HEK293 (cell line): ENCODE measurements around the gene CCL14.

Source experiments
- CTCF ChIA-PET: fragments of 350-600 bp; formaldehyde crosslinking; extraction: SDS; loops from one replicate; lab custom pipeline; 2021; ENCODE audit warnings: antibody characterized with exemption; lab: Yijun Ruan, JAX
- POLR2A ChIA-PET: fragments of 300-600 bp; formaldehyde crosslinking; extraction: SDS; loops from one replicate; lab custom pipeline; 2020; ENCODE audit warnings: antibody characterized with exemption, inconsistent platforms; lab: Yijun Ruan, JAX
- H3K27ac ChIP-seq: fragments of 200-500 bp; sonication (Bioruptor generic); 2 replicates; pipeline ENCODE4 v1.5.1; 2014; ENCODE audit warnings: low read depth, low read length, control low read depth, inconsistent platforms; ENCODE audit errors: extremely low read depth
- H3K36me3 ChIP-seq, 2 experiments: fragments of 200-500 bp in 1 of 2; sonication (Bioruptor generic) in 1 of 2; 1 replicate in 1 of 2; 2 replicates in 1 of 2; pipeline ENCODE4 v1.5.1; 2014 to 2017; ENCODE audit warnings: inconsistent platforms in 2 of 2, low read length in 2 of 2; ENCODE audit not compliant: control insufficient read depth in 2 of 2, insufficient read depth in 1 of 2
- H3K4me1 ChIP-seq: fragments of 200-500 bp; sonication (Bioruptor generic); 2 replicates; pipeline ENCODE4 v1.5.1; 2014; ENCODE audit warnings: mild to moderate bottlenecking, low read length, inconsistent platforms; ENCODE audit not compliant: control insufficient read depth, insufficient read depth
- H3K4me3 ChIP-seq: 2 replicates; pipeline ENCODE4 v1.5.1; 2011; ENCODE audit warnings: low read depth, mild to moderate bottlenecking, control low read depth, low read length, moderate library complexity
- H3K9me3 ChIP-seq: fragments of 200-500 bp; sonication (Bioruptor generic); 2 replicates; pipeline ENCODE4 v1.5.1; 2014; ENCODE audit warnings: low read depth, low read length, inconsistent platforms; ENCODE audit not compliant: control insufficient read depth, insufficient read depth
- KLF7 ChIP-seq: fragments of 450-650 bp; formaldehyde crosslinking; IDR thresholded peaks from 2 replicates; pipeline ENCODE4 v1.5.1; 2016; ENCODE audit warnings: missing biosample characterization, missing genetic modification characterization, borderline replicate concordance
- KLF8 ChIP-seq: fragments of 450-650 bp; formaldehyde crosslinking; IDR thresholded peaks from 2 replicates; pipeline ENCODE4 v1.5.1; 2016; ENCODE audit warnings: missing biosample characterization, missing genetic modification characterization
- ZFP37 ChIP-seq: fragments of 450-650 bp; formaldehyde crosslinking; IDR thresholded peaks from 2 replicates; pipeline ENCODE4 v1.5.1; 2016; ENCODE audit warnings: missing biosample characterization, missing genetic modification characterization
- ZNF112 ChIP-seq: fragments of 450-650 bp; formaldehyde crosslinking; IDR thresholded peaks from 2 replicates; pipeline ENCODE4 v1.5.0; 2017; ENCODE audit warnings: missing biosample characterization, missing genetic modification characterization
- ZNF133 ChIP-seq: fragments of 450-650 bp; formaldehyde crosslinking; IDR thresholded peaks from 2 replicates; pipeline ENCODE4 v1.5.1; 2016; ENCODE audit warnings: missing biosample characterization, missing genetic modification characterization
- ZNF202 ChIP-seq: fragments of 450-650 bp; formaldehyde crosslinking; IDR thresholded peaks from 2 replicates; pipeline ENCODE4 v1.5.1; 2016; ENCODE audit warnings: missing biosample characterization, missing genetic modification characterization, borderline replicate concordance
- ZNF221 ChIP-seq: fragments of 450-650 bp; formaldehyde crosslinking; IDR thresholded peaks from 2 replicates; pipeline ENCODE4 v1.5.1; 2017; ENCODE audit warnings: missing biosample characterization, missing genetic modification characterization, borderline replicate concordance
- ZNF416 ChIP-seq: fragments of 450-650 bp; formaldehyde crosslinking; IDR thresholded peaks from 2 replicates; pipeline ENCODE4 v1.5.1; 2016; ENCODE audit warnings: missing biosample characterization, missing genetic modification characterization
- ZNF555 ChIP-seq: fragments of 450-650 bp; formaldehyde crosslinking; conservative IDR thresholded peaks from 2 replicates; pipeline ENCODE4 v1.5.1; 2017; ENCODE audit warnings: missing biosample characterization, mild to moderate bottlenecking, missing genetic modification characterization, inconsistent platforms
- ZNF660 ChIP-seq: fragments of 450-650 bp; IDR thresholded peaks from 2 replicates; pipeline ENCODE4 v1.5.1; 2018; ENCODE audit warnings: missing biosample characterization, mild to moderate bottlenecking, missing genetic modification characterization
- ZNF777 ChIP-seq: fragments of 450-650 bp; formaldehyde crosslinking; IDR thresholded peaks from 2 replicates; pipeline ENCODE4 v1.5.1; 2017; ENCODE audit warnings: missing biosample characterization, missing genetic modification characterization, borderline replicate concordance
- TF ChIP-seq, protein P1 (sequence below): fragments of 450-650 bp; formaldehyde crosslinking; IDR thresholded peaks from 2 replicates; pipeline ENCODE4 v1.5.1; 2016; ENCODE audit warnings: missing biosample characterization, missing genetic modification characterization
- TF ChIP-seq, protein P2 (sequence below): fragments of 450-650 bp; formaldehyde crosslinking; IDR thresholded peaks from 2 replicates; pipeline ENCODE4 v1.5.1; 2016; ENCODE audit warnings: missing biosample characterization, missing genetic modification characterization
- TF ChIP-seq, protein P3 (sequence below): fragments of 450-650 bp; formaldehyde crosslinking; IDR thresholded peaks from 2 replicates; pipeline ENCODE4 v1.5.1; 2017; ENCODE audit warnings: missing biosample characterization, missing genetic modification characterization
- TF ChIP-seq, protein P4 (sequence below): fragments of 450-650 bp; formaldehyde crosslinking; IDR thresholded peaks from 2 replicates; pipeline ENCODE4 v1.5.1; 2017; ENCODE audit warnings: missing biosample characterization, missing genetic modification characterization
- TF ChIP-seq, protein P5 (sequence below): fragments of 450-650 bp; formaldehyde crosslinking; IDR thresholded peaks from 2 replicates; pipeline ENCODE4 v1.5.1; 2016; ENCODE audit warnings: missing biosample characterization, missing genetic modification characterization
- TF ChIP-seq, protein P6 (sequence below): fragments of 450-650 bp; formaldehyde crosslinking; IDR thresholded peaks from 2 replicates; pipeline ENCODE4 v1.5.1; 2017; ENCODE audit warnings: missing biosample characterization, missing genetic modification characterization

The CCL14 gene

DNA sequence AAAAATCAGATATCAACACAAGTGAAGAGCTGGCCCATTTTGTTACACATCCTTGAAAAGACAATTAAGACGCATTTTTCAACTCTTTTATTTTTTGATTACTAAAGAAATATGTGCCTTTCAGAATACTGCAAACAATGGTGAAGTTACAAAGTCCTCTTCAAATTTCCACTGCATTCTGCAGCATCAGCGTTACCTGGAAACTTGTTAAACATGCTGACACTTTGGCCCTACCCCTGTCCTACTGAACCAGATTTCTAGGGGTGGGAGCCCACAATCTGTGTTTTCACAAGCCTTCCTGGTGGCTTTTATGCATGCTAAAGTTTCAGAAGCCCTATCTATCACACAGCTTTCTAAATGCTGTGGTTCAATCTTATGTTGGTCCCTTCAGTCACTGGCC, 4.5 kb upstream of the CCL14 start:
- H3K27ac ChIP-seq = no peak overlapping the region
- no peaks in the 10 kb centered on the region for H3K36me3 ChIP-seq
- no peak overlapping the region for H3K4me3 ChIP-seq
- H3K4me1 ChIP-seq = no peaks in the 10 kb centered on the region
- no peaks in the 10 kb centered on the region for H3K9me3 ChIP-seq
- ChIA-PET POLR2A (interaction anchor here (0.6 kb wide), 1 partner anchor 12 kb away, joined by 3 read pairs; no protein-coding TSS in a partner anchor), CTCF (interaction anchor here (1.6 kb wide), 1 partner anchor 137 kb away, joined by 3 read pairs; no protein-coding TSS in a partner anchor)
- TF ChIP-seq, protein P1, sequence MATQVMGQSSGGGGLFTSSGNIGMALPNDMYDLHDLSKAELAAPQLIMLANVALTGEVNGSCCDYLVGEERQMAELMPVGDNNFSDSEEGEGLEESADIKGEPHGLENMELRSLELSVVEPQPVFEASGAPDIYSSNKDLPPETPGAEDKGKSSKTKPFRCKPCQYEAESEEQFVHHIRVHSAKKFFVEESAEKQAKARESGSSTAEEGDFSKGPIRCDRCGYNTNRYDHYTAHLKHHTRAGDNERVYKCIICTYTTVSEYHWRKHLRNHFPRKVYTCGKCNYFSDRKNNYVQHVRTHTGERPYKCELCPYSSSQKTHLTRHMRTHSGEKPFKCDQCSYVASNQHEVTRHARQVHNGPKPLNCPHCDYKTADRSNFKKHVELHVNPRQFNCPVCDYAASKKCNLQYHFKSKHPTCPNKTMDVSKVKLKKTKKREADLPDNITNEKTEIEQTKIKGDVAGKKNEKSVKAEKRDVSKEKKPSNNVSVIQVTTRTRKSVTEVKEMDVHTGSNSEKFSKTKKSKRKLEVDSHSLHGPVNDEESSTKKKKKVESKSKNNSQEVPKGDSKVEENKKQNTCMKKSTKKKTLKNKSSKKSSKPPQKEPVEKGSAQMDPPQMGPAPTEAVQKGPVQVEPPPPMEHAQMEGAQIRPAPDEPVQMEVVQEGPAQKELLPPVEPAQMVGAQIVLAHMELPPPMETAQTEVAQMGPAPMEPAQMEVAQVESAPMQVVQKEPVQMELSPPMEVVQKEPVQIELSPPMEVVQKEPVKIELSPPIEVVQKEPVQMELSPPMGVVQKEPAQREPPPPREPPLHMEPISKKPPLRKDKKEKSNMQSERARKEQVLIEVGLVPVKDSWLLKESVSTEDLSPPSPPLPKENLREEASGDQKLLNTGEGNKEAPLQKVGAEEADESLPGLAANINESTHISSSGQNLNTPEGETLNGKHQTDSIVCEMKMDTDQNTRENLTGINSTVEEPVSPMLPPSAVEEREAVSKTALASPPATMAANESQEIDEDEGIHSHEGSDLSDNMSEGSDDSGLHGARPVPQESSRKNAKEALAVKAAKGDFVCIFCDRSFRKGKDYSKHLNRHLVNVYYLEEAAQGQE = no peak
- TF ChIP-seq, protein P2, sequence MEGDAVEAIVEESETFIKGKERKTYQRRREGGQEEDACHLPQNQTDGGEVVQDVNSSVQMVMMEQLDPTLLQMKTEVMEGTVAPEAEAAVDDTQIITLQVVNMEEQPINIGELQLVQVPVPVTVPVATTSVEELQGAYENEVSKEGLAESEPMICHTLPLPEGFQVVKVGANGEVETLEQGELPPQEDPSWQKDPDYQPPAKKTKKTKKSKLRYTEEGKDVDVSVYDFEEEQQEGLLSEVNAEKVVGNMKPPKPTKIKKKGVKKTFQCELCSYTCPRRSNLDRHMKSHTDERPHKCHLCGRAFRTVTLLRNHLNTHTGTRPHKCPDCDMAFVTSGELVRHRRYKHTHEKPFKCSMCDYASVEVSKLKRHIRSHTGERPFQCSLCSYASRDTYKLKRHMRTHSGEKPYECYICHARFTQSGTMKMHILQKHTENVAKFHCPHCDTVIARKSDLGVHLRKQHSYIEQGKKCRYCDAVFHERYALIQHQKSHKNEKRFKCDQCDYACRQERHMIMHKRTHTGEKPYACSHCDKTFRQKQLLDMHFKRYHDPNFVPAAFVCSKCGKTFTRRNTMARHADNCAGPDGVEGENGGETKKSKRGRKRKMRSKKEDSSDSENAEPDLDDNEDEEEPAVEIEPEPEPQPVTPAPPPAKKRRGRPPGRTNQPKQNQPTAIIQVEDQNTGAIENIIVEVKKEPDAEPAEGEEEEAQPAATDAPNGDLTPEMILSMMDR = no peak
- no peak for TF ChIP-seq ZNF133
- no peak for TF ChIP-seq ZFP37 (tag by site-specific recombination)
- TF ChIP-seq ZNF660 = no peak
- no peak for TF ChIP-seq ZNF202
- TF ChIP-seq, protein P3, sequence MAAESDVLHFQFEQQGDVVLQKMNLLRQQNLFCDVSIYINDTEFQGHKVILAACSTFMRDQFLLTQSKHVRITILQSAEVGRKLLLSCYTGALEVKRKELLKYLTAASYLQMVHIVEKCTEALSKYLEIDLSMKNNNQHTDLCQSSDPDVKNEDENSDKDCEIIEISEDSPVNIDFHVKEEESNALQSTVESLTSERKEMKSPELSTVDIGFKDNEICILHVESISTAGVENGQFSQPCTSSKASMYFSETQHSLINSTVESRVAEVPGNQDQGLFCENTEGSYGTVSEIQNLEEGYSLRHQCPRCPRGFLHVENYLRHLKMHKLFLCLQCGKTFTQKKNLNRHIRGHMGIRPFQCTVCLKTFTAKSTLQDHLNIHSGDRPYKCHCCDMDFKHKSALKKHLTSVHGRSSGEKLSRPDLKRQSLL = no peak
- TF ChIP-seq, protein P4, sequence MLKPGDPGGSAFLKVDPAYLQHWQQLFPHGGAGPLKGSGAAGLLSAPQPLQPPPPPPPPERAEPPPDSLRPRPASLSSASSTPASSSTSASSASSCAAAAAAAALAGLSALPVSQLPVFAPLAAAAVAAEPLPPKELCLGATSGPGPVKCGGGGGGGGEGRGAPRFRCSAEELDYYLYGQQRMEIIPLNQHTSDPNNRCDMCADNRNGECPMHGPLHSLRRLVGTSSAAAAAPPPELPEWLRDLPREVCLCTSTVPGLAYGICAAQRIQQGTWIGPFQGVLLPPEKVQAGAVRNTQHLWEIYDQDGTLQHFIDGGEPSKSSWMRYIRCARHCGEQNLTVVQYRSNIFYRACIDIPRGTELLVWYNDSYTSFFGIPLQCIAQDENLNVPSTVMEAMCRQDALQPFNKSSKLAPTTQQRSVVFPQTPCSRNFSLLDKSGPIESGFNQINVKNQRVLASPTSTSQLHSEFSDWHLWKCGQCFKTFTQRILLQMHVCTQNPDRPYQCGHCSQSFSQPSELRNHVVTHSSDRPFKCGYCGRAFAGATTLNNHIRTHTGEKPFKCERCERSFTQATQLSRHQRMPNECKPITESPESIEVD (tag by site-specific recombination) = no peak
- no peak for TF ChIP-seq ZNF221 (tag by site-specific recombination)
- TF ChIP-seq, protein P5, sequence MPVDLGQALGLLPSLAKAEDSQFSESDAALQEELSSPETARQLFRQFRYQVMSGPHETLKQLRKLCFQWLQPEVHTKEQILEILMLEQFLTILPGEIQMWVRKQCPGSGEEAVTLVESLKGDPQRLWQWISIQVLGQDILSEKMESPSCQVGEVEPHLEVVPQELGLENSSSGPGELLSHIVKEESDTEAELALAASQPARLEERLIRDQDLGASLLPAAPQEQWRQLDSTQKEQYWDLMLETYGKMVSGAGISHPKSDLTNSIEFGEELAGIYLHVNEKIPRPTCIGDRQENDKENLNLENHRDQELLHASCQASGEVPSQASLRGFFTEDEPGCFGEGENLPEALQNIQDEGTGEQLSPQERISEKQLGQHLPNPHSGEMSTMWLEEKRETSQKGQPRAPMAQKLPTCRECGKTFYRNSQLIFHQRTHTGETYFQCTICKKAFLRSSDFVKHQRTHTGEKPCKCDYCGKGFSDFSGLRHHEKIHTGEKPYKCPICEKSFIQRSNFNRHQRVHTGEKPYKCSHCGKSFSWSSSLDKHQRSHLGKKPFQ (tag by site-specific recombination) = no peak
- TF ChIP-seq, protein P6, sequence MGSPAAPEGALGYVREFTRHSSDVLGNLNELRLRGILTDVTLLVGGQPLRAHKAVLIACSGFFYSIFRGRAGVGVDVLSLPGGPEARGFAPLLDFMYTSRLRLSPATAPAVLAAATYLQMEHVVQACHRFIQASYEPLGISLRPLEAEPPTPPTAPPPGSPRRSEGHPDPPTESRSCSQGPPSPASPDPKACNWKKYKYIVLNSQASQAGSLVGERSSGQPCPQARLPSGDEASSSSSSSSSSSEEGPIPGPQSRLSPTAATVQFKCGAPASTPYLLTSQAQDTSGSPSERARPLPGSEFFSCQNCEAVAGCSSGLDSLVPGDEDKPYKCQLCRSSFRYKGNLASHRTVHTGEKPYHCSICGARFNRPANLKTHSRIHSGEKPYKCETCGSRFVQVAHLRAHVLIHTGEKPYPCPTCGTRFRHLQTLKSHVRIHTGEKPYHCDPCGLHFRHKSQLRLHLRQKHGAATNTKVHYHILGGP (tag by site-specific recombination) = no peak
- no peak for TF ChIP-seq KLF8 (tag by site-specific recombination)
- no peak for TF ChIP-seq ZNF416 (tag by site-specific recombination)
- no peak for TF ChIP-seq ZNF555
- no peak for TF ChIP-seq ZNF777
- no peak for TF ChIP-seq ZNF112 (tag by site-specific recombination)
- TF ChIP-seq KLF7 = no peak
